Kidney epithelial cell (primary cell): ENCODE data around the gene KSR1. TPM values are rescaled to one million over a fixed set of nuclear protein-coding genes. Genes with fewer than 3 reads are reported as not detected.

Source experiments
- DNase-seq: peaks from one replicate; pipeline ENCODE4 v3.0.0-alpha.2; 2010; ENCODE audit warnings: low read depth
- H3K27me3 ChIP-seq: 2 replicates; pipeline ENCODE4 v1.6.0; 2011; ENCODE audit warnings: low read length; ENCODE audit not compliant: control insufficient read depth, insufficient read depth
- H3K36me3 ChIP-seq: 2 replicates; pipeline ENCODE4 v1.5.1; 2011; ENCODE audit warnings: low read length; ENCODE audit not compliant: control insufficient read depth, insufficient read depth
- H3K4me3 ChIP-seq: 2 replicates; pipeline ENCODE4 v1.5.1; 2011; ENCODE audit warnings: low read depth, mild to moderate bottlenecking, control low read depth, low read length
- total RNA-seq: library from RNA; depleted of rRNA; stranded (reverse); fragments of >200 nt; gene quantifications from 2 replicates; pipeline ENCODE4 v1.2.3, GENCODE V29; 2015
- TF ChIP-seq, protein P1 (sequence below): IDR thresholded peaks from 2 replicates; pipeline ENCODE4 v1.5.1; 2011; ENCODE audit warnings: mild to moderate bottlenecking, moderate library complexity, low read length, control low read depth, inconsistent platforms; ENCODE audit not compliant: insufficient read depth, poor library complexity, severe bottlenecking

Gene KSR1
- total RNA-seq, 1 donor from 2014 or later: 11.2 TPM

DNA sequence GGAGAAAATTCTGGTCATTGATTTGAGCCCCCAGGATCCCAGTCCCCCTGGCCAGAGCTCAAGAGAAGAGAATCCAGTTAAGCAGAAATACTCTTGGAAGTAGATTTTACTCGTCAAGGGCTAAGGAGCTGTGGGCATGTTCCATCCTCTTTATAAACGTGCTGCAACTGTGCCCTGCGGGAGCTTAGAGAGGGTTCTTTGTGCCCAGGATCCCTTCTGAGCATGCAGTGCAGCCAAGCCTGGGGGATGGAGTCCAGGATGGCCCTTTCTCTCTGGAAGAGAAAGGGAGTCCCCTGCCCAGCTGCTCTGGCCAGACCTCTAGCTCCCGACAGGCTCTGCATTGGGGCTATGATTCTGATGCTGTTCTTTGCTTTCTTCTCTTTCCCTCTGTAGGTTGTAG lies 165.3 kb downstream of the KSR1 start:
- no peak for DNase-seq
- no peak overlapping the region for H3K4me3 ChIP-seq
- peaks cover 3% of the 10 kb centered on the region for H3K36me3 ChIP-seq
- no peaks in the 10 kb centered on the region for H3K27me3 ChIP-seq
- TF ChIP-seq, protein P1, sequence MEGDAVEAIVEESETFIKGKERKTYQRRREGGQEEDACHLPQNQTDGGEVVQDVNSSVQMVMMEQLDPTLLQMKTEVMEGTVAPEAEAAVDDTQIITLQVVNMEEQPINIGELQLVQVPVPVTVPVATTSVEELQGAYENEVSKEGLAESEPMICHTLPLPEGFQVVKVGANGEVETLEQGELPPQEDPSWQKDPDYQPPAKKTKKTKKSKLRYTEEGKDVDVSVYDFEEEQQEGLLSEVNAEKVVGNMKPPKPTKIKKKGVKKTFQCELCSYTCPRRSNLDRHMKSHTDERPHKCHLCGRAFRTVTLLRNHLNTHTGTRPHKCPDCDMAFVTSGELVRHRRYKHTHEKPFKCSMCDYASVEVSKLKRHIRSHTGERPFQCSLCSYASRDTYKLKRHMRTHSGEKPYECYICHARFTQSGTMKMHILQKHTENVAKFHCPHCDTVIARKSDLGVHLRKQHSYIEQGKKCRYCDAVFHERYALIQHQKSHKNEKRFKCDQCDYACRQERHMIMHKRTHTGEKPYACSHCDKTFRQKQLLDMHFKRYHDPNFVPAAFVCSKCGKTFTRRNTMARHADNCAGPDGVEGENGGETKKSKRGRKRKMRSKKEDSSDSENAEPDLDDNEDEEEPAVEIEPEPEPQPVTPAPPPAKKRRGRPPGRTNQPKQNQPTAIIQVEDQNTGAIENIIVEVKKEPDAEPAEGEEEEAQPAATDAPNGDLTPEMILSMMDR: no peak

- TF ChIP-seq, protein P1: no peak
Measured at GRCh38 chr17:27621942-27622559, 165.8 kb downstream of the KSR1 start.

DNA sequence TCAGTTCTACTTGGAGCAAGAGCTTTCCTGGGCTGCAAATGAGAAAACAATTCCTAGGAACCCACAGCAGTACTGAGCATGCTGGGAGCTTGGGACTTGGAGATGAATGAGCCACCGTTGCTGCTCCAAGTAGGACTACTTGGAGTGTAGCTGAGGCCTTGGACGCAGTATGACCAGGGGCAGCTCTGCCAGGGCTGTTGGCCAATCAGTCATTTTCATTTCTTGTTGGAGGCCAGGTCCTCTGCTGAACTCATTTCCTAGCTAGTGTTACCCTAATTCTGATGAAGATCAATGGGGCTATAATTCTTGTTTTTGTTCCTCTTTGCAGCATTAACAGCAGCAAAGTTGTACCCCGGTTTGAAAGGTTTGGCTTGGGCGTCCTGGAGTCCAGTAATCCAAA lies 166.7 kb downstream of the KSR1 start:
- Histone ChIP-seq H3K4me3 (no peak overlapping the region), H3K27me3 (no peaks in the 10 kb centered on the region), H3K36me3 (peaks cover 3% of the 10 kb centered on the region)
- TF ChIP-seq, protein P1: no peak
- no peak for DNase-seq

More at GRCh38 chr17:27621942-27622559, 165.8 kb downstream of the KSR1 start:
- no peak overlapping the region for H3K4me3 ChIP-seq
- DNase-seq: no peak
- H3K36me3 ChIP-seq: peaks cover 3% of the 10 kb centered on the region
- no peaks in the 10 kb centered on the region for H3K27me3 ChIP-seq

GRCh38 chr17:27623614-27624013 lies 167.4 kb downstream of the KSR1 start:
- H3K4me3 ChIP-seq: no peak overlapping the region
- TF ChIP-seq, protein P1: no peak
- no peak for DNase-seq
- H3K36me3 ChIP-seq: peaks cover 1% of the 10 kb centered on the region
- H3K27me3 ChIP-seq: no peaks in the 10 kb centered on the region

DNA sequence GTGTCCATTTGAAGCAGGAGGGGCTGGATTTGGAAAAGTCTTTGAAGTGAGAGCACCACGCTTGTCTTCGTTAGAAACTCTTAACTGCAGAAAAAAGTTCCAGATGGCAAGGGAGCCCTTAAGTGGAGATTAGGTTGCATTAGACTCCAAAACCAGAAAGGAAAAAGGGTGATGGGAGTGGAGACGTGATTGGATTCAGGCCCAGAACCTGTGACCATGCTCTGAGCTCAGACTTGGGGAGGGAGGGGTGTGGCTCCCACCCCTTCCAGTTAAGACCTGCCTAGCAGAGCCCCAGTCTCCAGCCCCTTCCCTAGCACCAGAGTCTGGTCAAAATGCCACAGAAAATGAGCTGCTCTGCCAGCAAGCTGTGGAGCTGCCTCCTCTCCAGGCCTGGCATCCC lies 168.3 kb downstream of the KSR1 start:
- H3K27me3 ChIP-seq: no peaks in the 10 kb centered on the region
- no peak overlapping the region for H3K4me3 ChIP-seq
- H3K36me3 ChIP-seq: peaks cover 1% of the 10 kb centered on the region
- DNase-seq: no peak
- TF ChIP-seq, protein P1: no peak

DNA sequence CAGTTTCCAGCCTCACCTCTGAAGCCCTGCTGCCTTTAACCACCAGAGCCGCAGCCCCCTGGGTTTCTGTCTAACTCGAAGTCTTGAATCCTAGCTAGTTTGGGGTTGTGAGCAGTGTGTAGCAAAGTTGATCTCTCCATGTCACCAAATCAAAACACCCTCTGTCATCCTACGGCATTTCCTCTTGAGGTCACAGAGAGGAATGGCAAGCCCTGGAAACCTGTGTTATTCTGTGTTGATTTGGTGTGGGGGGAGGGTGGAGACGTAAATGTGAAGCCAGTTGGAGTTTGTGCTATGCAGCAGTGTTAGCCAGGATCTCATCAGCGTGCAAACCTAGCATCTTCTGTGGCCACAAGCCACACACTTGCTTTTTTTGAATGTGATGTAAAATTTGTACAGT lies 169.6 kb downstream of the KSR1 start:
- H3K27me3 ChIP-seq: no peaks in the 10 kb centered on the region
- H3K4me3 ChIP-seq: no peak overlapping the region
- DNase-seq: no peak
- H3K36me3 ChIP-seq: peaks cover 1% of the 10 kb centered on the region
- TF ChIP-seq, protein P1: no peak
